Keratinocyte (primary cell): ENCODE data around the gene MYOT. TPM values are rescaled to one million over a fixed set of nuclear protein-coding genes. Genes with fewer than 3 reads are reported as not detected.
"Not testable (repeated sequence)": the region's sequence is repeated elsewhere in the genome, so short reads cannot be mapped to it uniquely, and the experiment has no call there.

ENCODE experiments used
- DNase-seq: peaks from one replicate; pipeline ENCODE4 v3.0.0-alpha.2; 2011; ENCODE audit warnings: low read depth, missing footprints, low spot score
- FAIRE-seq: peaks from 2 replicates; lab custom pipeline; 2011; peaks lifted over from hg19 to GRCh38; lab: Jason Lieb, UNC
- H2AFZ ChIP-seq: 2 replicates; pipeline ENCODE4 v1.6.0; 2012; ENCODE audit warnings: low read length, control low read depth, inconsistent platforms; ENCODE audit not compliant: control insufficient read depth
- H3K27ac ChIP-seq: 2 replicates; pipeline ENCODE4 v1.5.1; 2011; ENCODE audit warnings: low read length; ENCODE audit not compliant: control insufficient read depth, insufficient read depth
- H3K27me3 ChIP-seq: 3 replicates; pipeline ENCODE4 v1.6.0; 2011; ENCODE audit warnings: low read length; ENCODE audit not compliant: control insufficient read depth, insufficient read depth; ENCODE audit errors: extremely low read depth
- H3K36me3 ChIP-seq, 2 experiments: 2 replicates in 1 of 2; 3 replicates in 1 of 2; pipeline ENCODE4 v1.5.1; 2011; ENCODE audit warnings: low read length in 2 of 2, mild to moderate bottlenecking in 1 of 2; ENCODE audit not compliant: control insufficient read depth in 2 of 2, insufficient read depth in 2 of 2; ENCODE audit errors: extremely low read depth in 1 of 2
- H3K4me1 ChIP-seq: 3 replicates; pipeline ENCODE4 v1.5.1; 2011; ENCODE audit warnings: low read length; ENCODE audit not compliant: control insufficient read depth, insufficient read depth; ENCODE audit errors: extremely low read depth
- H3K4me2 ChIP-seq: 3 replicates; pipeline ENCODE4 v1.6.0; 2011; ENCODE audit warnings: low read depth, low read length; ENCODE audit not compliant: control insufficient read depth, insufficient read depth; ENCODE audit errors: extremely low read depth
- H3K4me3 ChIP-seq, 3 experiments: fragments of 200-600 bp in 1 of 3; sonication (generic) in 1 of 3; 2 replicates in 2 of 3; 3 replicates in 1 of 3; pipeline ENCODE4 v1.5.1; 2011 to 2016; ENCODE audit warnings: low read length in 3 of 3, mild to moderate bottlenecking in 3 of 3, control low read depth in 2 of 3, inconsistent platforms in 1 of 3, low read depth in 1 of 3, mixed read lengths in 1 of 3, mixed run types in 1 of 3, moderate library complexity in 1 of 3; ENCODE audit not compliant: control insufficient read depth in 2 of 3, insufficient read depth in 2 of 3; ENCODE audit errors: extremely low read depth in 1 of 3
- H3K79me2 ChIP-seq: 2 replicates; pipeline ENCODE4 v1.6.0; 2012; ENCODE audit warnings: low read length; ENCODE audit not compliant: control insufficient read depth, insufficient read depth
- H3K9ac ChIP-seq: 3 replicates; pipeline ENCODE4 v1.6.0; 2011; ENCODE audit warnings: low read length; ENCODE audit not compliant: control insufficient read depth, insufficient read depth; ENCODE audit errors: extremely low read depth
- H3K9me1 ChIP-seq: 3 replicates; pipeline ENCODE4 v1.6.0; 2011; ENCODE audit warnings: low read length; ENCODE audit not compliant: control insufficient read depth, insufficient read depth; ENCODE audit errors: extremely low read depth
- H3K9me3 ChIP-seq: 2 replicates; pipeline ENCODE4 v1.5.1; 2012; ENCODE audit warnings: low read depth, low read length; ENCODE audit not compliant: control insufficient read depth
- H4K20me1 ChIP-seq: 3 replicates; pipeline ENCODE4 v1.6.0; 2011; ENCODE audit warnings: low read length; ENCODE audit not compliant: control insufficient read depth, insufficient read depth; ENCODE audit errors: extremely low read depth
- EZH2 ChIP-seq: IDR thresholded peaks from one replicate; pipeline ENCODE4 v1.6.1; 2012; ENCODE audit warnings: inconsistent platforms, mild to moderate bottlenecking, low read length, moderate library complexity
- dilution Hi-C: fragments of 300-500 bp; cut with MboI; formaldehyde crosslinking; loops from one replicate; pipeline ENCODE4 v1.7.0; 2020; ENCODE audit warnings: low sequenced_read_pairs; ENCODE audit not compliant: extremely low pct_ligation_motif_present
- polyA plus RNA-seq, 5 experiments: library from polyadenylated mRNA; depleted of rRNA in 3 of 5; stranded (reverse) in 3 of 5; stranded (forward) in 1 of 5; unstranded in 1 of 5; fragments of >200 nt; gene quantifications; 1 replicate in 1 of 5; 2 replicates in 3 of 5; 3 replicates in 1 of 5; pipeline versions ENCODE4 v1.2.1 to v1.2.3, GENCODE V29; 2011 to 2012; ENCODE audit warnings: missing spikeins in 2 of 5, low read depth in 1 of 5, low replicate concordance in 1 of 5
- TF ChIP-seq, protein P1 (sequence below), 3 experiments: IDR thresholded peaks in 1 of 3; conservative IDR thresholded peaks in 1 of 3; optimal IDR thresholded peaks in 1 of 3; 2 replicates in 2 of 3; 3 replicates in 1 of 3; pipeline versions ENCODE3 to v1.5.1; 2011; ENCODE audit warnings: low read length in 3 of 3, mild to moderate bottlenecking in 3 of 3, moderate library complexity in 2 of 3, control low read depth in 1 of 3, inconsistent platforms in 1 of 3; ENCODE audit not compliant: insufficient read depth in 2 of 3; ENCODE audit errors: extremely low read depth in 1 of 3

The MYOT gene
- polyA plus RNA-seq, 1 donor (not counting 4 experiments of a cell fraction or from before 2014, with no cell fraction given) = 0.55 TPM

DNA sequence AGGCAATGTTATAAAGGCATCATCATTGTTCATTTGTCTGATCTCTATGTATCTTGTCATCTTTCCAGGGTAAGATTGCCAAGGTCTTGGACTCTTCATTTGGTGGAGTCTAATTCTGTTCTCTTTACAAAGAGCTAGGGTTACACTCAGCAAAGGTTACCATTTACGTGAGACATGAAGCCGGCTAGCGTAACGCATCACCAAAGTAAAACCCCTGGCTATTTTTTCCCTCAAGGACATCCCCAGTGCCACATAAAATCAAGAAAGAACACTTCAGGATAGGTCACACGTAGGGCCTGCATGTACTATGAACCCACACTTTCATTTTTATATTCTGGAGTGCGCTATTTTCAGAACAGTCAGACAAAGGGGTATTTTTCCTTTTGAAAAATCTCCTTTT is 20.0 kb upstream of the MYOT start:
- TF ChIP-seq, protein P1, sequence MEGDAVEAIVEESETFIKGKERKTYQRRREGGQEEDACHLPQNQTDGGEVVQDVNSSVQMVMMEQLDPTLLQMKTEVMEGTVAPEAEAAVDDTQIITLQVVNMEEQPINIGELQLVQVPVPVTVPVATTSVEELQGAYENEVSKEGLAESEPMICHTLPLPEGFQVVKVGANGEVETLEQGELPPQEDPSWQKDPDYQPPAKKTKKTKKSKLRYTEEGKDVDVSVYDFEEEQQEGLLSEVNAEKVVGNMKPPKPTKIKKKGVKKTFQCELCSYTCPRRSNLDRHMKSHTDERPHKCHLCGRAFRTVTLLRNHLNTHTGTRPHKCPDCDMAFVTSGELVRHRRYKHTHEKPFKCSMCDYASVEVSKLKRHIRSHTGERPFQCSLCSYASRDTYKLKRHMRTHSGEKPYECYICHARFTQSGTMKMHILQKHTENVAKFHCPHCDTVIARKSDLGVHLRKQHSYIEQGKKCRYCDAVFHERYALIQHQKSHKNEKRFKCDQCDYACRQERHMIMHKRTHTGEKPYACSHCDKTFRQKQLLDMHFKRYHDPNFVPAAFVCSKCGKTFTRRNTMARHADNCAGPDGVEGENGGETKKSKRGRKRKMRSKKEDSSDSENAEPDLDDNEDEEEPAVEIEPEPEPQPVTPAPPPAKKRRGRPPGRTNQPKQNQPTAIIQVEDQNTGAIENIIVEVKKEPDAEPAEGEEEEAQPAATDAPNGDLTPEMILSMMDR (optimal IDR thresholded peaks at IDR 0.05 in 1 of 3, IDR thresholded peaks at IDR 0.05 in 1 of 3, conservative IDR thresholded peaks at IDR 0.05 in 1 of 3; ENCODE audit: extremely low read depth in 1 of 3, insufficient read depth in 2 of 3, low read length in 3 of 3) = no peak
- TF ChIP-seq EZH2 = no peak
- no peaks in the 10 kb centered on the region for H3K4me1 ChIP-seq
- no peak overlapping the region for H3K27ac ChIP-seq
- H3K36me3 ChIP-seq = no peaks in the 10 kb centered on the region
- FAIRE-seq = no peak
- H3K27me3 ChIP-seq = no peaks in the 10 kb centered on the region
- dilution Hi-C loops = no loop called here
- H3K9me1 ChIP-seq = no peaks in the 10 kb centered on the region
- H3K9ac ChIP-seq = no peak overlapping the region
- H3K4me2 ChIP-seq = no peak overlapping the region
- no peaks in the 10 kb centered on the region for H3K79me2 ChIP-seq
- no peaks in the 10 kb centered on the region for H4K20me1 ChIP-seq
- no peak overlapping the region for H3K4me3 ChIP-seq
- no peak for DNase-seq
- no peaks in the 10 kb centered on the region for H3K9me3 ChIP-seq
- H2AFZ ChIP-seq = no peak overlapping the region

DNA sequence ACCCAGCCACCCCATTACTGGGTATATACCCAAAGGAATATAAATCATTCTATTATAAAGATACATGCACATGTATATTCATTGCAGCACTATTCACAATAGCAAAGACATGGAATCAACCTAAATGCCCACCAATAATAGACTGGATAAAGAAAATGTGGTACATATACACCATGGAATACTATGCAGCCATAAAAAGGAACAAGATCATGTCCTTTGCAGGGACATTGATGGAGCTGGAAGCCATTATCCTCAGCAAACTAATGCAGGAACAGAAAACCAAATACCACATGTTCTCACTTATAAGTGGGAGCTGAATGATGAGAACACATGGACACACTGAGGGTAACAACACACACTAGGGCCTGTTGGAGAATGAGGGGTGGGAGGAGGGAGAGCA is 14.5 kb upstream of the MYOT start:
- H3K9me1 ChIP-seq, H3K36me3 ChIP-seq, H3K27me3 ChIP-seq: not testable (repeated sequence)

DNA sequence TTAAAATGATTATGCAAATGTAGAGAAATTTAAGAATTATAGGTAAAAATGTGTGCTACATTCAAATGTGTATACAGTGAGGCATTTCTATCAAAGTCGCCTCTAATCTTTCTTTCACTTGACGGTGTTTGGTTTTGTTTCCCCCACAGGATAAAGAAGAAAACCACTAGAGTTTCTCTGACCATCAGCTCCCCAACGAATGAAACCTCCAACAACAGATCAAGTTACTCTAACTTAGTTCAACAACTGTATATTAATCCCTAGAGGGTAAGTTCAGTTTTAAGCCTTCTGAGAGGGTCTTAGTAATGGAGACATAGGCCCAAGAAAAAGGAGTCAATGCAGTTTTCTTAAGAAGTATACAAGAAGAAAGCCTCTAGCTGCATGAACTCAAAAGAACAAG is 11.5 kb upstream of the MYOT start:
- no peak overlapping the region for H2AFZ ChIP-seq
- no peaks in the 10 kb centered on the region for H3K36me3 ChIP-seq
- no peaks in the 10 kb centered on the region for H3K79me2 ChIP-seq
- no peaks in the 10 kb centered on the region for H3K27me3 ChIP-seq
- H3K9ac ChIP-seq = no peak overlapping the region
- TF ChIP-seq, protein P1 (optimal IDR thresholded peaks at IDR 0.05 in 1 of 3, IDR thresholded peaks at IDR 0.05 in 1 of 3, conservative IDR thresholded peaks at IDR 0.05 in 1 of 3; ENCODE audit: extremely low read depth in 1 of 3, insufficient read depth in 2 of 3, low read length in 3 of 3) = no peak
- FAIRE-seq = no peak
- H3K27ac ChIP-seq = no peak overlapping the region
- H3K9me1 ChIP-seq = no peaks in the 10 kb centered on the region
- no peaks in the 10 kb centered on the region for H3K9me3 ChIP-seq
- H4K20me1 ChIP-seq = no peaks in the 10 kb centered on the region
- H3K4me1 ChIP-seq = peaks cover 2% of the 10 kb centered on the region
- no peak overlapping the region for H3K4me2 ChIP-seq
- H3K4me3 ChIP-seq = no peak overlapping the region
- DNase-seq = no peak
- dilution Hi-C loops = no loop called here

More for the DNA sequence above, 14.5 kb upstream of the MYOT start:
- H3K9ac ChIP-seq, H3K27ac ChIP-seq, H2AFZ ChIP-seq, dilution Hi-C loops, FAIRE-seq, H3K4me1 ChIP-seq, H4K20me1 ChIP-seq, H3K4me2 ChIP-seq, H3K4me3 ChIP-seq, H3K79me2 ChIP-seq, H3K9me3 ChIP-seq, DNase-seq: not testable (repeated sequence)
